ENCODE data around the gene WDR43.

- TF ChIP-seq CTCF (conservative IDR thresholded peaks at IDR 0.05; ENCODE audit: low read depth, low read length) (no peak), EZH2 (IDR thresholded peaks at IDR 0.05; ENCODE audit: low read length, unreplicated experiment) (no peak), EZH2phosphoT487 (IDR thresholded peaks at IDR 0.05; ENCODE audit: borderline replicate concordance, low read length) (no peak)
These were observed 54.7 kb downstream of the WDR43 start for GRCh38 chr2:28949190-28949589.

Data from PC-3 (cell line).